GM12892 (cell line): ENCODE results near the gene FAM156B.
"Not testable (repeated sequence)": the region's sequence is repeated elsewhere in the genome, so short reads cannot be mapped to it uniquely, and the experiment has no call there.

Source experiments
- DNase-seq: peaks from one replicate; pipeline ENCODE4 v3.0.0; 2011; ENCODE audit not compliant: insufficient read length
- FAIRE-seq: peaks from 2 replicates; lab custom pipeline; 2011; peaks lifted over from hg19 to GRCh38; lab: Jason Lieb, UNC
- POLR2A ChIP-seq: IDR thresholded peaks from 2 replicates; pipeline ENCODE4 v1.6.1; 2011; ENCODE audit warnings: low read depth, low read length, control low read depth
- POLR2AphosphoS5 ChIP-seq: IDR thresholded peaks from 2 replicates; pipeline ENCODE4 v1.6.1; 2011; ENCODE audit warnings: low read depth, low read length, control low read depth
- TAF1 ChIP-seq: IDR thresholded peaks from 2 replicates; pipeline ENCODE4 v1.6.1; 2011; ENCODE audit warnings: low read depth, mild to moderate bottlenecking, control low read depth, low read length, borderline replicate concordance

Gene FAM156B

GRCh38 chrX:52907900-52908299, 10.8 kb downstream of the FAM156B start:
- not testable (repeated sequence) for FAIRE-seq

GRCh38 chrX:52909313-52909969, 12.3 kb downstream of the FAM156B start:
- FAIRE-seq, DNase-seq: not testable (repeated sequence)

More at GRCh38 chrX:52907900-52908299, 10.8 kb downstream of the FAM156B start:
- not testable (repeated sequence) for DNase-seq

GRCh38 chrX:52913681-52914080, 16.6 kb downstream of the FAM156B start:
- FAIRE-seq, DNase-seq: not testable (repeated sequence)

- not testable (repeated sequence) for FAIRE-seq, DNase-seq
These were observed 17.6 kb downstream of the FAM156B start for GRCh38 chrX:52914704-52915103.

GRCh38 chrX:52923781-52924241, 26.7 kb downstream of the FAM156B start:
- FAIRE-seq = peak; percentile 83
- TF ChIP-seq TAF1 = no peak
- no peak for TF ChIP-seq POLR2A
- no peak for TF ChIP-seq POLR2AphosphoS5

GRCh38 chrX:52930214-52930613, 33.1 kb downstream of the FAM156B start:
- not testable (repeated sequence) for DNase-seq, FAIRE-seq

More at GRCh38 chrX:52923781-52924241, 26.7 kb downstream of the FAM156B start:
- no peak for DNase-seq

- TF ChIP-seq POLR2AphosphoS5 = no peak
- no peak for TF ChIP-seq POLR2A
- no peak for TF ChIP-seq TAF1
- FAIRE-seq (no peak), DNase-seq (no peak)
These were observed 36.1 kb downstream of the FAM156B start for GRCh38 chrX:52933213-52933612.

GRCh38 chrX:52933976-52934703, 37.0 kb downstream of the FAM156B start:
- FAIRE-seq (no peak), DNase-seq (no peak)
- TF ChIP-seq POLR2AphosphoS5 = no peak
- no peak for TF ChIP-seq POLR2A
- TF ChIP-seq TAF1 = no peak

- DNase-seq (peak; percentile 83), FAIRE-seq (no peak)
- TF ChIP-seq POLR2AphosphoS5 = peak; percentile 56; the same call in 1 of the 2 replicates
- TF ChIP-seq TAF1 = no peak
- peak; percentile 69; the same call in 1 of the 2 replicates for TF ChIP-seq POLR2A
These were observed 37.8 kb downstream of the FAM156B start for GRCh38 chrX:52934704-52935469.

GRCh38 chrX:52935470-52935784, 38.3 kb downstream of the FAM156B start:
- DNase-seq = not testable (repeated sequence)
- FAIRE-seq = peak; percentile 93

GRCh38 chrX:52940704-52941103, 43.6 kb downstream of the FAM156B start:
- DNase-seq, FAIRE-seq: not testable (repeated sequence)

GRCh38 chrX:52941728-52942127, 44.6 kb downstream of the FAM156B start:
- peak; percentile 38 for FAIRE-seq
- not testable (repeated sequence) for DNase-seq

- not testable (repeated sequence) for DNase-seq, FAIRE-seq
These were observed 48.8 kb downstream of the FAM156B start for GRCh38 chrX:52945838-52946494.

- not testable (repeated sequence) for DNase-seq, FAIRE-seq
These were observed 50.4 kb downstream of the FAM156B start for GRCh38 chrX:52947501-52947900.

- not testable (repeated sequence) for DNase-seq, FAIRE-seq
These were observed 51.1 kb downstream of the FAM156B start for GRCh38 chrX:52948265-52948664.

- not testable (repeated sequence) for FAIRE-seq, DNase-seq
These were observed 52.2 kb downstream of the FAM156B start for GRCh38 chrX:52949325-52949724.

GRCh38 chrX:52949884-52950283, 52.8 kb downstream of the FAM156B start:
- FAIRE-seq, DNase-seq: not testable (repeated sequence)
